NCI-H2196 treated with DMSO at 0.1 percent for 48 hours (cell line): ENCODE results near the gene ZBED1.
"Not testable (repeated sequence)": the region's sequence is repeated elsewhere in the genome, so short reads cannot be mapped to it uniquely, and the experiment has no call there.

Experiments used
- DNase-seq: peaks from one replicate; lab custom pipeline; 2025; ENCODE audit not compliant: unreplicated experiment; lab: John Stamatoyannopoulos, UW

ZBED1 gene

DNA sequence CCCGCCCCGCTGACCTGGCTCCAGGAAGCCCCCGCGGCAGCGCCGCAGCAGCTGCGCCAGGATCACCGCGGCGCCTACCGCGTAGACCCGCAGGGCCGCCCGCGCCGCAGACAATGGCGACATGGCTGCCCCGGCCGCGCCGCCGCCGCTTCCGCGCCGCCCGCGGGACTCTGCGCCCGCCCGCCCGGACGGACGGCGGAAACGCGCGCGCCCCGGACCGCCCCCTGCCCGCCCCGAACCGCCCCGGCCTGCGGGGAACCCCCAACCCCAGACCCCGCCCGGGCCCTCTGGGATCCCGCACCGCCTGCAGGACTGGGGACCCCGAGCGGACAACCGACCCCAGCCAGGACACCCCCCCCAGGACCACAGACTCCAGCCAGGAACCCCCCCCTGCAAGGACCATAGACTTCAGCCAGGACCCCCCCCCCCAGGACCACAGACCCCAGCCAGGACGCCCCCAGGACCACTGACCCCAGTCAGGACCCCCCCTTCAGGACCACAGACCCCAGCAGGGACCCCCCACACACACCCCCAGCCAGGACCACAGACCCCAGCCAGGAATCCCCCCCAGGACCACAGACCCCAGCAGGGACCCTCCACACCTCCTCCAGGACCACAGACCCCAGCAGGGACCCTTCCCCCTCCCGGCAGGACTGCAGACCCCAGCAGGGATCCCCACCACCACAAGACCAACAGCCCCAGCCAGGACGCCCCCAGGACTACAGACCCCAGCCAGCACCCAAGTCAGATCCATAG lies at the start of gene ZBED1, which contains the start of gene DHRSX:
Gene ZBED1 (minus strand): TSS at position 174 of the 756 bp plus-strand sequence. CDS start 10,257 bp downstream, outside the sequence.
Gene DHRSX (minus strand): TSS at position 174 of the 756 bp plus-strand sequence. CDS start 51 bp downstream, at position 123.
- no peak for DNase-seq

DNA sequence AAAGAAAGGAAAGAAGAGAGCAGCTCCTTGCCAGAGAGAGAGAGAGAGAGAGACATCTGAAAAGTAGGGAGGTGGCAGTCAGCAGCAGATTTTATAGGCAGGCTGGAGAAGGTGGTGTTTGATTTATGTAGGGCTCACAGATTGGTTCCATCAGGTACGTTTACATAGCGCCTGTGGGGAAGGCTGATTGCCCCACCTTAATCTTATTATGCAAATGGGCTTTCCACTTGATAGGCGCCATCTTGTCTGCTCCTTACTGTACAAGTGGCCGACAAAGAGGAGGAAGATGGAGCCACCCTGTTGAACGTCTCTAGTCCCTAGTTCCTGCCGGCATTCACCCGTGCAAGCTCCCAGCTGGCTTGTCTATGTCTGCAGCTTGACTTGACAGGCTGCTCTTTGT lies 49.1 kb upstream of the ZBED1 start:
- DNase-seq: no peak

DNA sequence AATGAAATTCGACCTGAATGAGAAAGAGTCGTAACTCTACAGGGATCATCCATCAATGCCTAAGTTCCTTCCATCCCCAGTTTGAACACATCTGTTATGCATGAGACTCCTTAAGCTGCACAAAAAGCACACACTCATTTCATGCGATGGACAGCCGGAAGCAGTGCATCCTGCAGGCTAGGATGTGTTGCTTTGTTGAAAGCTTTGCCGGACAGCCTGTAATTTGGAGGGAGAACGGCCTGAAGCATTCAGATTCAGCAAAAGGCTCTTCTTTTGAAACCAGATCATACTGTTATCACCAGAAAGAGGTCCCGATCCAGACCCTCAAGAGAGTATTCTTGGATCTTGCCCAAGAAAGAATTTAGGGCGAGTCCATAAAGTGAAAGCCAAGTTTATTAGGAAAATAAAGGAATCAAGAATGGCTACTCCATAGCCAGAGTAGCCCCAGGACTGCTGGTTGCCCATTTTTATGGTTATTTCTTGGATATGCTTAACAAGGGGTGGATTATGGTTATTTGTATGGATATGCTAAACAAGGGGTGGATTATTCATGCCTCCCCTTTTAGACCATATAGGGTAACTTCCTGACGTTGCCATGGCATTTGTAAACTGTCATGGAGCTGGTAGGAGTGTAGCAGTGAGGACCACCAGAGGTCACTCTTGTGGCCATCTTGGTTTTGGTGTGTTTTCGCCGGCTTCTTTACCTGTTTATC lies 48.1 kb upstream of the ZBED1 start:
- DNase-seq: no peak

DNA sequence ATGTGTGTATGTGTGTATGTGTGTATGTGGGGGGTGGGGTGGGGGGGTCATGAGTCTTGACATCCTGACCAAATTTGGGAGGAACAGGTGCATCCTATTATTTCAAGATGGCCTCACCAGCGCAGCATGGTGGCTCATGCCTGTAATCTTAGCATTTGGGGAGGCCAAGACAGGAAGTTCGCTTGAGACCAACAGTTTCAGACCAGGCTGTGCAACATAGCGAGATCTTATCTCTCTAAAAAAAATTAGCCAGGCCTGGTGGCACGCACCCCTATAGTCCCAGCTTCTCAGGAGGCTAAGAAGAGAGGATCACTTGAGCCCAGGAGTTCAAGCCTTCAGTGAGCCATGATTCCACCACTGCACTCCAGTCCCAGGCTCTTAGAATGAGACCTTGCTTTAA lies 47.0 kb upstream of the ZBED1 start:
- DNase-seq: no peak

DNA sequence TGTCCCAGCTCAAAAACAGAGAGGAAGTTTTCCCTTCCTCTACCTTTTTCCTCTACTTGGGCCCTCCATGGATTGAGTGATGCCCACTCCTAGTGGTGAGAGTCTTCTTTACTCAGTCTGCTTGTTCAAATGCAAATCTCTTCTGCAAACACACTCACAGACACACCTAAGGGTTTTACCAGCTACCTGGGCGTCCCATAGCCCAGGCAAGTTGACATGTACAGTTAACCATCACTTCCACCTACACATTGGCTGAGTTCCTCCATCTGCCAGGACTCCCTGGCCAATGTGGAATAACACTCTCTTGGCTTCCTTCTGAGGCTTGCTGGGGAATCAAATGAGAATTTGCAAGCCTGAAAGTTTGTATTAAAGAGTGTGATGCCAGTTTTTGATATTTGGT lies 45.7 kb upstream of the ZBED1 start:
- no peak for DNase-seq

DNA sequence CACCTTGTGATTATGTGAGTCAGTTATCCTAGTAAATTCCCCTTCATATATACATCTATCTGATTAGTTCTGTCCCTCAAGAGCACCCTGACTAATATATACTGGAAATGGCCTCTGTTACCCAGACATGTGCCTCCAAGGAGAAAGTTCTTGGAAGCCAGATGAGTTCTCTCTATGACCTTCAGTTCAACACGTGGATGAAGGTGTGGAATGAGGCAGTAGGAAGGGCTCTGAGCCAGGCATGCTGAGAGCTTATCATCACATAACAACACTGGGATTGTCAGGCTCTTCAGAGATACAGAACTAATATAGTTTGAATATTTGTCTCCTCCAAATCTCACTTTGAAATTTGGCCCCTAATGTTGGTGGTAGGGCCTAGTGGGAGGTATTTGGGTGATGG lies 44.4 kb upstream of the ZBED1 start:
- DNase-seq: no peak

DNA sequence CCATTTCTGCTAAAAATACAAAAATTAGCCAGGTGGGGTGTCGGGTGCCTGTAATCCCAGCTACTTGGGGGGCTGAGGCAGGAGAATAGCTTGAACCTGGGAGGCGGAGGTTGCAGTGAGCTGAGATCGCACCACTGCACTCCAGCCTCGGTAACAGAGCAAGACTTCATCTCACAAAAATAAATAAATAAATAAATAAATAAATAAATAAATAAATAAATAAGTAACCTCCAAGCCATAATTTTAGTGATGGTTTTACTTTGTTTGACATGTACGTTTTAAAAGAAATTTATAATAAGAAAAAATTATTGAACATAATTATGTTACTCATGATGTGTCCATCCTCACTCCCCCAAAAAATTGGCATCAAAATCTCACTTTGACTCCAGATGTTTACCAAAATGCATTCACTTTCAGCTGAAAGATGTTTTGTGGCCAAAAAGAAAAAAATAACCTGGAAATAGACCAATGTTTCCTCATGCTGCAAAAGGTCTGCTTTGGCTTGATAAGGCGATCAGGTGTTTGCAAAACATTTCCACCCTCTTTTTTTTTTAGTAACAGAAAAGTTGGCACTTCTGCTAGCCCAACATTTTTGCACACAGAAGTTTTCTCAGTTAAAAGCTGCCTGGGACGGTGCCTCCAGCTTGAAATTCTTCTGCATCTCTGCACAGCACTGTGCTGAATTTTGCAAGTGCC lies 42.2 kb upstream of the ZBED1 start:
- DNase-seq: no peak

DNA sequence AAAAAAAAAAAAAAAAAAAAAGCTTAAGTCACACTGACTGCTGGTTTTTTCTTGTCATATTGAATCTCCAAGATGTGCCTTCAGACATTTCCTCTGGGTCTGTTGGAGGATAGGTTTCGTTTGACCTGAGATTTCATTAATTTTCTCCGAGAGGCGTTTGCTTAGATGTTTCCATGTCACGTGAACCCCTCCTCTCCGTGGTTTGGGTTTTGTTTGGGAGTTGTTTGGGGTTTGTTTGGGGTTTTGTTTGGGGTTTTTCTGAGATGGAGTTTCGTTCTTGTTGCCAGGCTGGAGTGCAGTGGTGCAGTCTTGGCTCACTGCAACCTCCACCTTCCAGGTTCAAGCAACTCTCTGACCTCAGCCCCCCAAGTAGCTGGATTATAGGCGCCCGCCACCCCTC lies 40.8 kb upstream of the ZBED1 start:
- no peak for DNase-seq

DNA sequence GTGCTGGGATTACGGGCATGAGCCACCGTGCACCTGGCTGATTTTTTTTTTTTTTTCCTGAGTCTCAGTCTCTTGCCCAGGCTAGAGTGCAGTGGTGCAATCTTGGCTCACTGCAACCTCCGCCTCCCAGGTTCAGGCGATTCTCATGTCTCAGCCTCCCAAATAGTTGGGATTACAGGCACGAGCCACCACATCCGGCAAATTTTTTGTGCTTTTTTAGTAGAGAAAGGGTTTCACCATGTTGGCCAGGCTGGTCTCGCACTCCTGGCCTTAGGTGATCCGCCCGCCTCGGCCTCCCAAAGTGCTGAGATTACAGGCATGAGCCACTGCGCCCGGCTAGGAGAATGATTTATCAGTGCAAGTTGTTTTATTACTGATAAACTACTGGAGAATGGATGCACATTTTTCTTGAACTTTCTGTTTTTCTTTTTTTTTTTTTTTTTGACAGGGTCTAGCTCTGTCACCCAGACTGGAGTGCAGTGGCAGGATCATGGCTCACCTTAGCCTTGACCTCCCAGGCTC lies 39.7 kb upstream of the ZBED1 start:
- DNase-seq: no peak

DNA sequence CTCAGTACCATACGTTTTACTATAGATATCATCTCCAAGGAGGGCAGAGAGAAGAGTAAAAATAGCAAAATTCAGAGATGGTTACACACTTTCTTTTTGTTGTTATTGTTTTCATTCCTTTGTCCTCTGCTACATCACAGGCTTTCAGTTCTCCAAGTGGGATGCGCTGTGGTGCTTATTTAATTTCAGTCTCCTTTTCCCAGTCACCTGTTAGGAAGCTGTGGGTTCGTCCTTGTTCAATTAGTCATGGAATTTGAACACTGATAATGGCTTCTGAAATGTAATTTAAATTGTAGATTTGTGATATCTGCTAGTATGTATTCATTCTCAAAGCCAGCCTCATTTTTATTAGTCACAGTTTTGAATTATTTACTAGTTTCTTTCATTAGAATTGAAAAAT lies 38.8 kb upstream of the ZBED1 start:
- DNase-seq: no peak

DNA sequence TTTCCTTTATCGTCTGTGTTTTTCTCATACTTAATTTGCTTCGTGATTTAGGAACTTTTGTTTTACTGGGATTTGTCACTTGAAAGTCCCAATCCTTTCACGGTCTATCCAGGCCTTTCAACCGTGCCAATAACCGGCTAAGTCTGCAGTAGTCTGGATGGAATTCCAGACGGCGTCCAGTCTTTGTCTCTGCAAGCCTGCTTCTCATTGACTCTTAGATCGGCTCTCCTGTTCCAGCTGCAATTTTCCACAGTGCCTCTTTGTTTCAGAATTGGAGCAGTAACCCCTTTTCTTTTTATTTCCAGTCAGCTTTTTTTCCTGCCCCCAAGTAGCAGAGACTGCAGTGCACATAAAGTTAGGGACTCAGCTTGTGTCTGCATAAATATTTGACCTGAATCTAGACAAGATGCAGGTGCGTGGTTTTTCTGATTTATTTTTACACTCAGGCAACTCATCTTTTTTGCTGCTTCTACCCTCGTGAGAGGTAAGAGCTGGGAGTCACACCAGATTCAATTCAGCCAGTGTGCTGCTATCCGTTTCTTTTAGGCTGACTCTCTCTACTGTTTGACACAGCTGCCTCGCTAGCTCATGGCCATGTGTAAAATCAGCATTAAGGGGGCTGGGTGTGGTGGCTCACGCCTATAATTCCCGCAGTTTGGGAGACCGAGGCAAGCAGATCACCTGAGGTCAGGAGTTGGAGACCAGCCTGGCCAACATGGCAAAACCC lies 37.4 kb upstream of the ZBED1 start:
- DNase-seq: no peak

DNA sequence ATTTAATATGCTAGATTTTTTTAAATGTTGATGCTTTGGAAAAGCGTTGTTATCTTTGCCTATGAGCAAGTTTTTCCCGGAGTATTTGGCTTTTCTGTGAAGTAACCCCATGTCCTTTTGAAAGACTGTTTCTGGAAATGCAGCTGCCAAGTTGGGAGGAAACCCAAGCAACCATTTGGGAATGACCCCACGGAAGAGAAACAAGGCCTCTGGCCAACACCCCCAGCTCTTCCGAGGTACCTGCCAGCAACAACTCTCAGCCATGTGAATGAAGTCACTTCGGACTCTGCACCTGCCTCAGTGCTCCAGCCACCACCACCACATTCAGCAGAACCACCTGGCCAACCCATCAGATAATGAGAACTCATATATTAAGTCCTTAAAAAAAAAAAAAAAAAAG lies 36.2 kb upstream of the ZBED1 start:
- no peak for DNase-seq

DNA sequence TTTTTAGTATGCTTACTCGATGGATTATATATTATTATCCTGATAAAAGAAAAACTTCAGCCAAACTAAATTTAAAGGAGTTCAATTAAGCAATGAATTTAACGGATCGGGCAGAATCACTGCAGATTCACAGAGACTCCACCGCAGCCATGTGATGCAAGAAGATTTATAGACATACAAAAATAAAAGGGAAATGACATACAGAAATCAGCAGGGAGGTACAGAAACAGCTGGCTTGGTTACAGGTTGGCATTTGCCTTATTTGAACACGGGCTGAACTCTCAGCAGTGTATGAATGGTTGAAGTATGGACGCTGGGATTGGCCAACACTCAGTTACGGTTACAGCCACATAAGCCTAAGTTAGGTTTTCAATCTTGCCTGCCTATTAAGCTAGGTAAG lies 35.4 kb upstream of the ZBED1 start:
- no peak for DNase-seq

DNA sequence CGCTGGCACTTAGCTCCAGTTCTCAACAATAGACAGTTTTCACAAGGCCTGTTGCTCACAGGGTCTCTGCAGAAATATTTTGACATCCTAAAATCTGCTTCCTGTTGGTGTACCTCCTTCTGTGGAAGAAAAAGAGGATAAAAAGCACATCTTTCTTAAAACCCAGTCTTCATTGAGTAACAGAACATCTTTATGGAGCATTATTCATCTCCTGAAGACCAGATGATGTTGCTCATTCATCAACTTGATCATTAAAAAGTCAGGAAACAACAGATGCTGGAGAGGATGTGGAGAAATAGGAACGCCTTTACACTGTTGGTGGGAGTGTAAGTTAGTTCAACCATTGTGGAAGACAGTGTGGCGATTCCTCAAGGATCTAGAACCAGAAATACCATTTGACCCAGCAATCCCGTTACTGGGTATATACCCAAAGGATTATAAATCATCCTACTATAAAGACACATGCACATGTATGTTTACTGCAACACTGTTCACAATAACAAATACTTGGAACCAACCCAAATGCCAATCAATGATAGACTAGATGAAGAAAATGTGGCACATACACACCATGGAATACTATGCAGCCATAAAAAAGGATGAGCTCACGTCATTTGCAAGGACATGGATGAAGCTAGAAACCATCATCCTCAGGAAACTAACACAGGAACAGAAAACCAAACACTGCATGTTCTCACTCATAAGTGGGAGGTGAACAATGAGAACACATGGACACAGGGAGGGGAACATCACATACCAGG lies 33.7 kb upstream of the ZBED1 start:
- not testable (repeated sequence) for DNase-seq

DNA sequence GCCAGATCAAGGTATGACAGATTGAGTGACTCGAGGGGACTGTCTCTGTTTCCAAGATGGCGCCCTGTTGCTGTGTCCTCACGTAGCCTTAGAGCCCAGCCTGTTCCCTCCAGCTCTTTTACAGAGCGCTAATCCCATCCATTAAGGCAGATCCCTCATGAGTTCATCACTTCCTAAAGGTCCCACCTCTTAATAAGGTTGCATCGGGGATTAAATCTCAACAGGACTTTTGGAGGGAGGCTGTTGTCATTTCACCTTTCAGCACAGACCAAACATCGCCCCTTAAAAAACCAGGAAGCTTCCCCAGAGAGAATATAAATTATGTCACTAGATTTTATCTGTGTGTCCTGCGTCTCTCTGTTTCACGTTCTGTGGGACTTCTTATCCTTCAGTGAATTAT lies 32.6 kb upstream of the ZBED1 start:
- no peak for DNase-seq

DNA sequence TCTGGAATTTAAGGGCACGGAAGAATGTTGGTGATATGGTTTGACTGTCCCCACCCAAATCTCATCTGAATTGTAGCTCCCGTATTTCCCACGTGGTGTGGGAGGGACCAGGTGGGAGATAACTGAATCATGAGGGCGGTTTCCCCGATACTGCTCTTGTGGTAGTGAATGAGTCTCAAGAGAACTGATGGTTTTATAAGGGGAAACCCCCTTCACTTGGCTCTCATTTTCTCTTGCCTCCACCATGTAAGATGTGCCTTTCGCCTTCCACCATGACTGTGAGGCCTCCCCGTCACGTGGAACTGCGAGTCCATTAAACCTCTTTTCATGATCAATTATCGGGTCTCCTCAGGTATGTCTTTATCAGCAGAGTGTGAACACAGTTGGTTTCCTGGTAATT lies 25.6 kb upstream of the ZBED1 start:
- DNase-seq: no peak

DNA sequence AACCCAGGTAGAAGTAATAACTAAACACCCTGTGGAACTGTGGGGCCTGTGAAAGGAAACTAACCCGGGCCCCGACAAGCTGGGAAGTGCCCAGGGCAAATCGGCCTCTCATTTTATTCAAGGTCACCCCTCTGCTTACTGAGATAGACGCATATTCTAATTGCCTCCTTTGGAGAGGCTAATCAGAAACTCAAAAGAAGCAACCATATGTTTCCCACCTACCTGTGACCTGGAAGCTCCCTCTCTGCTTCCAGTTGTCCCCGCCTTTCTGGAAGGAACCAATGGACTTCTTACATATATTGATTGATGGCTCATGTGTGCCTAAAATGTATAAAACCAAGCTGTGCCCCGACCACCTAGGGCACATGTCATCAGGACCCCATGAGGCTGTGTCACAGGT lies 23.1 kb upstream of the ZBED1 start:
- DNase-seq: no peak

DNA sequence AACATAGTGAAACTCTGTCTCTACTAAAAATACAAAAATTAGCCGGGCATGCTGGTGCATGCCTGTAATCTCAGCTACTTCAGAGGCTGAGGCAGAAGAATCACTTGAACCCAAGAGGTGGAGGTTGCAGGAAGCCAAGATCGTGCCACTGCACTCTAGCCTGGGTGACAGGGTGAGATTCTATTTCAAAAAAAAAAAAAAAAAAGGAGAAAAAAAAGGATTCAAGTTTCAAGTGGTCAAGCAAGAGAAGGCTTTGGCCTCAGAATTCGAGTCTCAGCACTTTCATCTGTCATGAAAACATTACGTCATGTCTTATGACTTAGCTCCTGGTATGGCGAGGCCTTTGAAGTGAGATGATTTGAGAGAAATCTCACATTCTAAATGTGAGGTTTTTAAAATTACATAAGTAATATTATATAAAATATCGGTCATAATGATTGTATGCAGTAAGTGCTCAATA lies 21.2 kb upstream of the ZBED1 start:
- no peak for DNase-seq

DNA sequence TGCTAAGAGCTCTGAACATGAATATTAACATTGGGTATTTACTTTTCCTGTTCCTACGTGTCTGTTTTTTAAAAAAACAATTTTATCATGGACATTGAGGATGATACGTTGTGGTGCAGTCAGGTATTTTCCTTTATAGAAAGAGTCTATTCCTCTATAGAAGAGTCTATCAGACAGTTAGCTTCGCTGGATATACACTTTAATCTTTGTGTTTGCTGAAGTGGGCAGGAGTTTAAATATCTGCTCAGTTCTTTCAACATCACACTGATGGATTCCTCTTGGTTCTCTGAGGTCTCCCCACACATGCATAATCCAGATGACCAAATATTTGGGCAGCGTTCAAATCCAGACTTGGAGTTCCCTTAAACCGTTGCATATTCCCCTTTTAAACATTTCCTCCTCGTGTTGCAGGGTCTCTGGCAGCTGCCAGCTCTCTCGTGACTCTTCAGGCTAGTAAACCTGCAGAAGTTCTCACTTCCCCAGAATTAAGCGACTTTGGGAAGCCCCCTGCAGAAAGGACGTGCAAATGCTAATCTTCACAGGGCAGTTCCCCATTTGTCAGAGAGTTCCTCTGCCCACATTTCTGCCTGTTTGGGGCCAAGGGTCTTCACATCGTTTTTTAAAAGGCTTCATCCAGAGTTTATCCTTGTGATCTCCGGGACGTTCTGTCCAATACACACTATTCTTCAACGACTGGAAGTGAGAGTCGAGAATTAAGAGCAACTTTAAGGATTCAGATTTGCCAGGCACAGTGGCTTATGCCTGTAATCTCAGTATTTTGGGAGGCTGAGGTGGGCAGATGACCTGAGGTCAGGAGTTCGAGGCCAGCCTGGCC lies 20.5 kb upstream of the ZBED1 start:
- no peak for DNase-seq
